Osteocyte (in vitro differentiated cells): ENCODE results near the gene PALM. TPM values are rescaled to one million over a fixed set of nuclear protein-coding genes. Genes with fewer than 3 reads are reported as not detected.

Experiments used
- DNase-seq: peaks from one replicate; pipeline ENCODE4 v3.0.0; 2021; ENCODE audit warnings: mixed read lengths; ENCODE audit not compliant: unreplicated experiment; ENCODE audit errors: extremely low spot score
- H3K27ac Mint-ChIP-seq: one replicate; pipeline ENCODE4 v1.8.0; 2021; ENCODE audit warnings: mild to moderate bottlenecking, mixed read lengths; ENCODE audit not compliant: unreplicated experiment
- H3K27me3 Mint-ChIP-seq: one replicate; pipeline ENCODE4 v1.8.0; 2021; ENCODE audit warnings: mixed read lengths; ENCODE audit not compliant: unreplicated experiment
- H3K36me3 Mint-ChIP-seq: one replicate; pipeline ENCODE4 v1.8.0; 2021; ENCODE audit warnings: mixed read lengths; ENCODE audit not compliant: unreplicated experiment
- H3K4me1 Mint-ChIP-seq: one replicate; pipeline ENCODE4 v1.8.0; 2021; ENCODE audit warnings: mixed read lengths; ENCODE audit not compliant: unreplicated experiment
- H3K4me3 Mint-ChIP-seq: one replicate; pipeline ENCODE4 v1.8.0; 2021; ENCODE audit warnings: mild to moderate bottlenecking, moderate library complexity, mixed read lengths; ENCODE audit not compliant: unreplicated experiment
- H3K9me3 Mint-ChIP-seq: one replicate; pipeline ENCODE4 v1.8.0; 2021; ENCODE audit warnings: mixed read lengths; ENCODE audit not compliant: unreplicated experiment
- total RNA-seq: library from RNA; stranded (reverse); gene quantifications from 2 replicates; pipeline ENCODE4 v1.2.1, GENCODE V29; 2021
- TF ChIP-seq, protein P1 (sequence below): fragments of 200-600 bp; sonication (generic); IDR thresholded peaks from 2 replicates; pipeline ENCODE4 v1.5.0; 2021; ENCODE audit warnings: antibody characterized with exemption, mild to moderate bottlenecking, moderate library complexity

The PALM gene
- total RNA-seq, 1 donor from 2014 or later = 236 TPM

DNA sequence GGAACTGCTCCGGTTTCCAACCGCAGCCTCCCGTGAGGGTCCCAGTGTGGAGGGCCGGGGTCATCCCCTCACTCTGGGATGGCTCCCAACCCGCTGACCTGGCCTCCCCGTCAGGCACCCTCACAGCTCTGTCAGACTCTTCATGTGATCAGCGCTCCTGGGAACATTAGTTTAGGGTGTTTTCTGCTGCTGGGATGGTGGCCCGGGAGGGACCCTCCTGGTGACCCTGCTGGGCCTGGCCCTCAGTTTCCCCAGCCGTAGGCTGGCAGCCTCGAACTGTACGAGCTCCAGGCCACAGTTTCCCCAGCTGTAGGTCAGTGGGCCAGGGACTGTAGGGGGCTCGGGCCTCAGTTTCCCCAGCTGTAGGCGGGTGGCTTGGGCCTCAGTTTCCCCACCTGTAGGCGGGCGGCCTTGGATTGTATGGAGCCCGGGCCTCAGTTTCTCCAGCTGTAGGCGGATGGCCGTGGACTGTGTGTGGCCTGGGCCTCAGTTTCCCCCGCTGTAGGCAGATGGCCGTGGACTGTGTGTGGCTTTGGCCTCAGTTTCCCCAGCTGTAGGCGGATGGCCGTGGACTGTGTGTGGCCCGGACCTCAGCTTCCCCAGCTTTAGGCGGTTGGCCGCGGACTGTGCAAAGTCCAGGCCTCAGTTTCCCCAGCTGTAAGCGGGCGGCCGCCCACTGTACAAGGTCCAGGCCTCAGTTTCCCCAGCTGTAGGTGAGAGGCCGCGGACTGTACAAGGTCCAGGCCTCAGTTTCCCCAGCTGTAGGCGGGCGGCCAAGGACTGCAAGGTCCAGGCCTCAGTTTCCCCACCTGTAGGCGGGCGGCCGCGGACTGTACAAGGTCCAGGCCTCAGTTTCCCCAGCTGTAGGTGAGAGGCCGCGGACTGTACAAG, 87.2 kb downstream of the PALM start:
- H3K36me3 Mint-ChIP-seq = peaks cover 13% of the 10 kb centered on the region
- no peak for DNase-seq
- peaks cover 38% of the 10 kb centered on the region for H3K4me1 Mint-ChIP-seq
- no peak overlapping the region for H3K4me3 Mint-ChIP-seq
- H3K27me3 Mint-ChIP-seq = no peaks in the 10 kb centered on the region
- H3K27ac Mint-ChIP-seq = no peak overlapping the region
- no peaks in the 10 kb centered on the region for H3K9me3 Mint-ChIP-seq
- TF ChIP-seq, protein P1, sequence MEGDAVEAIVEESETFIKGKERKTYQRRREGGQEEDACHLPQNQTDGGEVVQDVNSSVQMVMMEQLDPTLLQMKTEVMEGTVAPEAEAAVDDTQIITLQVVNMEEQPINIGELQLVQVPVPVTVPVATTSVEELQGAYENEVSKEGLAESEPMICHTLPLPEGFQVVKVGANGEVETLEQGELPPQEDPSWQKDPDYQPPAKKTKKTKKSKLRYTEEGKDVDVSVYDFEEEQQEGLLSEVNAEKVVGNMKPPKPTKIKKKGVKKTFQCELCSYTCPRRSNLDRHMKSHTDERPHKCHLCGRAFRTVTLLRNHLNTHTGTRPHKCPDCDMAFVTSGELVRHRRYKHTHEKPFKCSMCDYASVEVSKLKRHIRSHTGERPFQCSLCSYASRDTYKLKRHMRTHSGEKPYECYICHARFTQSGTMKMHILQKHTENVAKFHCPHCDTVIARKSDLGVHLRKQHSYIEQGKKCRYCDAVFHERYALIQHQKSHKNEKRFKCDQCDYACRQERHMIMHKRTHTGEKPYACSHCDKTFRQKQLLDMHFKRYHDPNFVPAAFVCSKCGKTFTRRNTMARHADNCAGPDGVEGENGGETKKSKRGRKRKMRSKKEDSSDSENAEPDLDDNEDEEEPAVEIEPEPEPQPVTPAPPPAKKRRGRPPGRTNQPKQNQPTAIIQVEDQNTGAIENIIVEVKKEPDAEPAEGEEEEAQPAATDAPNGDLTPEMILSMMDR = no peak

DNA sequence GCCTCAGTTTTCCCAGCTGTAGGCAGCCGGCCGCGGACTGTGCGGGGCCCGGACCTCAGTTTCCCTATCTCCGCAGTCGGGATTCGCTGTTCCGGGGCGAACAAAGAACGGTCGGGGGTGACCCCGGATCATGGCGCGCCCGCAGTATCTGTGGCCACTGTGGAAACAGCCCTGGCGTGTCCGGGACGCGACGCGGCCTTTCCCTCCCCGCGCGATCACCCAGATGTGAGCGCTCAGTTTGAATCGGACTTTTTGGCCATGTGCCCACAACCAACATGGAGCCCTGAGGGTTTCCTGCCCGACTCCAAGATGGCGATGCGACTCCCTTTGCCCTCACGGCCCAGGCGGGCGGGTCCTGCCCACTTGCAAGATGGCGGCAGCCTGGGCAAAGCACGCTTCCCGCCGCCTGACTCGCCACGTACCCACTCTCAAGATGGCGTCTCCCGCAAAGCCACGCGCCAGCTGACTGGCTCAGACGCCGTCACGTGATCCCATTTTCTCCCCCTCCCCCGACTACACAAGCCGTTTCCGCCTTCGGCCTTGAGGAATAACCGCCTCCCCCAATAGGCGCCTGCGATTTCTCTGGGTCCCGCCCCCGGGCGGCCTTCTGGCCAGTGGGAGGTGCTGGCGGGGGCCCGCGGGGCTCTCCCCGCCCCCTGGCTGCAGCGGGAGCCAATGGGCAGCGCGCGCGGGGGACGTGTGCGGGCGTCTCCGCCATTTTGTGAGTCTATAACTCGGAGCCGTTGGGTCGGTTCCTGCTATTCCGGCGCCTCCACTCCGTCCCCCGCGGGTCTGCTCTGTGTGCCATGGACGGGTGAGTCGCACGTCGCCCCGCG, 88.2 kb downstream of the PALM start, which contains the start of gene PTBP1:
Gene PTBP1 (plus strand): TSS at position 761 of the 836 bp plus-strand sequence. CDS start 46 bp downstream, at position 807.
- Mint-ChIP-seq H3K4me3 (peak within 1 kb of the TSS; percentile 89), H3K4me1 (peaks cover 40% of the 10 kb centered on the region), H3K27me3 (no peaks in the 10 kb centered on the region), H3K36me3 (peaks cover 13% of the 10 kb centered on the region), H3K27ac (peak within 1 kb of the TSS; percentile 98), H3K9me3 (no peaks in the 10 kb centered on the region)
- DNase-seq = peak; percentile 100
- TF ChIP-seq, protein P1 = peak; percentile 26

Other genes starting within 250 kb of the PALM start
- 61.2 and 61.7 TPM in 2 replicates for gene SHC2, start 247.9 kb upstream of the PALM start, total RNA-seq
- 1.1 and 1.3 TPM in 2 replicates for gene MADCAM1, start 212.4 kb upstream of the PALM start, total RNA-seq
- gene TPGS1, start 201.4 kb upstream of the PALM start, total RNA-seq = 24.3 and 25.4 TPM in 2 replicates
- 65.3 and 69.0 TPM in 2 replicates for gene CDC34, start 177.2 kb upstream of the PALM start, total RNA-seq
- gene GZMM, start 164.9 kb upstream of the PALM start, total RNA-seq = not detected in 2 replicates
- gene BSG, start 136.3 kb upstream of the PALM start, total RNA-seq = 816 and 859 TPM in 2 replicates
- 27.2 and 28.3 TPM in 2 replicates for gene HCN2, start 119.1 kb upstream of the PALM start, total RNA-seq
- gene POLRMT, start 75.4 kb upstream of the PALM start, total RNA-seq = 44.6 and 47.6 TPM in 2 replicates
- 0.81 TPM in 1 of 2 replicates, not detected in the other for gene FGF22, start 69.1 kb upstream of the PALM start, total RNA-seq
- gene RNF126, start 45.7 kb upstream of the PALM start, total RNA-seq = 37.3 and 40.8 TPM in 2 replicates
- 109 and 111 TPM in 2 replicates for gene FSTL3, start 32.5 kb upstream of the PALM start, total RNA-seq
- not detected in 2 replicates for gene PRSS57, start 13.5 kb upstream of the PALM start, total RNA-seq
- gene MISP, start 42.2 kb downstream of the PALM start, total RNA-seq = 1.1 and 1.3 TPM in 2 replicates
- gene PTBP1, start 88.5 kb downstream of the PALM start, total RNA-seq = 339 and 370 TPM in 2 replicates
- gene PLPPR3, start 113.0 kb downstream of the PALM start, total RNA-seq = 18.2 and 19.4 TPM in 2 replicates
- gene AZU1, start 118.9 kb downstream of the PALM start, total RNA-seq = 0.91 and 1.0 TPM in 2 replicates
- gene PRTN3, start 132.1 kb downstream of the PALM start, total RNA-seq = not detected in 2 replicates
- gene ELANE, start 143.4 kb downstream of the PALM start, total RNA-seq = 1.1 and 1.2 TPM in 2 replicates
- gene CFD, start 150.7 kb downstream of the PALM start, total RNA-seq = 162 and 179 TPM in 2 replicates
- gene MED16, start 184.3 kb downstream of the PALM start, total RNA-seq = 69.3 and 72.3 TPM in 2 replicates
- gene RNU6-9, start 184.5 kb downstream of the PALM start, total RNA-seq = not detected in 2 replicates
- 61.1 and 63.5 TPM in 2 replicates for gene R3HDM4, start 204.3 kb downstream of the PALM start, total RNA-seq
- 0.47 and 1.7 TPM in 2 replicates for gene KISS1R, start 208.4 kb downstream of the PALM start, total RNA-seq
- 16.8 and 17.0 TPM in 2 replicates for gene ARID3A, start 217.1 kb downstream of the PALM start, total RNA-seq